ENCODE data around the gene SNX12. TPM values are rescaled to one million over a fixed set of nuclear protein-coding genes. Genes with fewer than 3 reads are reported as not detected.

Gene SNX12
- total RNA-seq, 6 experiments from 2014 or later, result 87.0 to 101 (median 91.1) TPM

- no peak for TF ChIP-seq CTCF (IDR thresholded peaks at IDR 0.05)
- H3K4me1 Mint-ChIP-seq (ENCODE audit: low read depth), result peaks cover 8% of the 10 kb centered on the region
- no peak overlapping the region for H3K27ac Mint-ChIP-seq
- H3K36me3 Mint-ChIP-seq (ENCODE audit: low read depth), result no peaks in the 10 kb centered on the region
- H3K27me3 Mint-ChIP-seq (ENCODE audit: insufficient read depth), result peaks cover 16% of the 10 kb centered on the region
- no peaks in the 10 kb centered on the region for H3K9me3 Mint-ChIP-seq
- H3K4me3 Mint-ChIP-seq, result no peak overlapping the region
- DNase-seq, result no peak
These were observed 39.7 kb upstream of the SNX12 start for GRCh38 chrX:71107762-71108360.

- no peak overlapping the region for H3K4me3 Mint-ChIP-seq
- H3K27me3 Mint-ChIP-seq (ENCODE audit: insufficient read depth), result peaks cover 16% of the 10 kb centered on the region
- TF ChIP-seq CTCF (IDR thresholded peaks at IDR 0.05), result no peak
These were observed 39.1 kb upstream of the SNX12 start for GRCh38 chrX:71107245-71107644.

DNA sequence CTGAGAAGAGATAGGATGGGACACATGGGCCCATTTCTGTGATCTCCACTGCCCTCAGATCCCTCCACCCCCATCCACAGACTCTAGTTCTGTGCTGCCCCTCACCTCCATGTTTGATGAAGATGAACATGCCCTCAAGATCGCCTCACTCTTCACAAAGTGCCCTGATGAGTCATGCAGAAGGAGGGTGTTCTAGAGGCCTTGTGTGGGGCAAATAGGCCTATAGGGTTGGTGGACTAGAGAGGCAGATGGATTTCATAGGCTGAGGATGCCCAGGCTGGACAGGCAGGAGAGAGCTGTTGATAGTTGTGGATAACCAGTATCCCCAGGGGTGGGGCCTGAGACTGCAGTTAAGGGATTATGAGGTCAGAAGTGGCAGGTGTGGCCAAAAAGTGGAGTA is 38.3 kb upstream of the SNX12 start, which contains the start of gene CXorf65:
CXorf65 (minus strand) TSS at position 314 of the 400 bp plus-strand sequence; CDS start at position 130, 184 bp downstream.
- no peak within 1 kb of the TSS for H3K4me3 Mint-ChIP-seq
- DNase-seq, result no peak
- H3K36me3 Mint-ChIP-seq (ENCODE audit: low read depth), result no peaks in the 10 kb centered on the region
- peaks cover 8% of the 10 kb centered on the region; the same call in 1 of the 2 replicates for H3K4me1 Mint-ChIP-seq (ENCODE audit: low read depth)
- H3K27me3 Mint-ChIP-seq (ENCODE audit: insufficient read depth), result peaks cover 12% of the 10 kb centered on the region
- TF ChIP-seq CTCF (IDR thresholded peaks at IDR 0.05), result no peak
- no peaks in the 10 kb centered on the region for H3K9me3 Mint-ChIP-seq
- H3K27ac Mint-ChIP-seq, result no peak within 1 kb of the TSS

More at GRCh38 chrX:71107245-71107644, 39.1 kb upstream of the SNX12 start:
- Mint-ChIP-seq H3K27ac (no peak overlapping the region), H3K36me3 (ENCODE audit: low read depth) (no peaks in the 10 kb centered on the region), H3K9me3 (no peaks in the 10 kb centered on the region), H3K4me1 (ENCODE audit: low read depth) (peaks cover 8% of the 10 kb centered on the region)
- DNase-seq, result no peak

GRCh38 chrX:71105628-71106027 is 37.5 kb upstream of the SNX12 start:
- peaks cover 8% of the 10 kb centered on the region; the same call in 1 of the 2 replicates for H3K4me1 Mint-ChIP-seq (ENCODE audit: low read depth)
- peaks cover 7% of the 10 kb centered on the region for H3K27me3 Mint-ChIP-seq (ENCODE audit: insufficient read depth)
- TF ChIP-seq CTCF (IDR thresholded peaks at IDR 0.05), result no peak
- H3K27ac Mint-ChIP-seq, result no peak overlapping the region
- DNase-seq, result no peak
- no peaks in the 10 kb centered on the region for H3K9me3 Mint-ChIP-seq
- H3K36me3 Mint-ChIP-seq (ENCODE audit: low read depth), result no peaks in the 10 kb centered on the region
- H3K4me3 Mint-ChIP-seq, result no peak overlapping the region

- no peak for DNase-seq
- Mint-ChIP-seq H3K27ac (no peak overlapping the region), H3K9me3 (no peaks in the 10 kb centered on the region), H3K36me3 (ENCODE audit: low read depth) (no peaks in the 10 kb centered on the region), H3K4me3 (no peak overlapping the region), H3K4me1 (ENCODE audit: low read depth) (peaks cover 8% of the 10 kb centered on the region; the same call in 1 of the 2 replicates), H3K27me3 (ENCODE audit: insufficient read depth) (no peaks in the 10 kb centered on the region; the same call in 1 of the 2 replicates)
- no peak for TF ChIP-seq CTCF (IDR thresholded peaks at IDR 0.05)
These were observed 35.2 kb upstream of the SNX12 start for GRCh38 chrX:71103110-71103983.
